K562 (cell line): ENCODE data around the gene MMP24. TPM values are rescaled to one million over a fixed set of nuclear protein-coding genes. Genes with fewer than 3 reads are reported as not detected.

ENCODE experiments used
- ATAC-seq: fragments of 200-7000 bp; cut with Tn5 transposase; 3 replicates; pipeline ENCODE4 v1.9.1; 2020; ENCODE audit warnings: moderate library complexity
- BruUV-seq: library from RNA; stranded (reverse); fragments of 400-500 nt; replicated peaks from 2 replicates; lab custom pipeline; 2021; lab: Mats Ljungman, UMichigan
- CTCF ChIA-PET: fragments of 300-600 bp; formaldehyde crosslinking; extraction: SDS; loops from one replicate; lab custom pipeline; 2021; ENCODE audit warnings: low intra/inter-chr PET ratio; lab: Yijun Ruan, JAX
- POLR2A ChIA-PET: fragments of 300-600, 350-650 bp; sonication (Branson Sonifier 250); formaldehyde crosslinking; extraction: SDS; loops from one replicate; lab custom pipeline; 2021; ENCODE audit warnings: antibody characterized with exemption, inconsistent platforms; lab: Yijun Ruan, JAX
- DNase-seq, 4 experiments: peaks; one replicate each; pipeline versions ENCODE4 v3.0.0 to v3.0.0-alpha.2; 2011 to 2018; ENCODE audit warnings: low spot score in 3 of 4, mixed read lengths in 3 of 4; ENCODE audit errors: extremely low read depth in 1 of 4
- FAIRE-seq: peaks from 2 replicates; lab custom pipeline; 2011; peaks lifted over from hg19 to GRCh38; lab: Jason Lieb, UNC
- H2AFZ ChIP-seq: 2 replicates; pipeline ENCODE4 v1.6.0; 2011; ENCODE audit warnings: low read depth, low read length, control low read depth, inconsistent platforms
- H3K27ac ChIP-seq: fragments of 200-600 bp; 3 replicates; pipeline ENCODE4 v1.8.0; 2011; ENCODE audit warnings: low read depth, mild to moderate bottlenecking, control low read depth, inconsistent platforms, low read length, moderate library complexity, mixed read lengths; ENCODE audit errors: extremely low read depth
- H3K27me3 ChIP-seq, 2 experiments: fragments of 300-600 bp in 1 of 2; 2 replicates in 1 of 2; 3 replicates in 1 of 2; pipeline versions ENCODE4 v1.6.0 to v1.8.0; 2011; ENCODE audit warnings: inconsistent platforms in 2 of 2, low read length in 2 of 2, mild to moderate bottlenecking in 1 of 2, mixed read lengths in 1 of 2, moderate library complexity in 1 of 2; ENCODE audit not compliant: control insufficient read depth in 2 of 2, insufficient read depth in 2 of 2
- H3K36me3 ChIP-seq: fragments of 300-600 bp; 3 replicates; pipeline ENCODE4 v1.8.0; 2011; ENCODE audit warnings: mild to moderate bottlenecking, low read length, inconsistent platforms; ENCODE audit not compliant: control insufficient read depth, insufficient read depth
- H3K4me1 ChIP-seq, 2 experiments: fragments of 200-600 bp in 1 of 2; replicated peaks in 1 of 2; 2 replicates in 1 of 2; 3 replicates in 1 of 2; pipeline versions ENCODE4 v1.5.1 to v1.8.0; 2011; ENCODE audit warnings: inconsistent platforms in 2 of 2, low read length in 2 of 2, mild to moderate bottlenecking in 1 of 2, mixed read lengths in 1 of 2, moderate library complexity in 1 of 2; ENCODE audit not compliant: control insufficient read depth in 2 of 2, insufficient read depth in 2 of 2
- H3K4me2 ChIP-seq: 2 replicates; pipeline ENCODE4 v1.6.1; 2011; ENCODE audit warnings: low read length, control low read depth, inconsistent platforms, mixed read lengths; ENCODE audit not compliant: insufficient read depth
- H3K4me3 ChIP-seq: fragments of 200-600 bp; sonication (generic), shearing (Covaris generic); 2 replicates; pipeline ENCODE4 v1.5.1; 2016; ENCODE audit warnings: control low read depth, inconsistent platforms
- H3K79me2 ChIP-seq: fragments of 200-600 bp; 3 replicates; pipeline ENCODE4 v1.8.0; 2011; ENCODE audit warnings: low read length, inconsistent platforms; ENCODE audit not compliant: control insufficient read depth, insufficient read depth
- H3K9ac ChIP-seq, 2 experiments: 2 replicates each; pipeline versions ENCODE4 v1.6.0 to v1.6.1; 2011; ENCODE audit warnings: low read depth in 2 of 2, low read length in 2 of 2, control low read depth in 1 of 2, inconsistent platforms in 1 of 2, mild to moderate bottlenecking in 1 of 2, mixed read lengths in 1 of 2; ENCODE audit not compliant: insufficient read depth in 1 of 2
- H3K9me1 ChIP-seq: one replicate; pipeline ENCODE4 v1.6.0; 2011; ENCODE audit warnings: inconsistent platforms, mild to moderate bottlenecking, low read length, moderate library complexity; ENCODE audit not compliant: control insufficient read depth, insufficient read depth
- H3K9me3 ChIP-seq: replicated peaks from 2 replicates; pipeline ENCODE4 v1.5.1; 2011; ENCODE audit warnings: low read depth, low read length, inconsistent platforms; ENCODE audit not compliant: control insufficient read depth, insufficient read depth
- H4K20me1 ChIP-seq: replicated peaks from 2 replicates; pipeline ENCODE4 v1.6.1; 2011; ENCODE audit warnings: low read length, inconsistent platforms, mixed read lengths; ENCODE audit not compliant: control insufficient read depth, insufficient read depth
- BRD4 ChIP-seq: fragments of 200-600 bp; sonication (generic); IDR thresholded peaks from 2 replicates; pipeline ENCODE4 v1.6.1; 2017; ENCODE audit warnings: inconsistent platforms
- C11orf30 ChIP-seq: fragments of 450-650 bp; IDR thresholded peaks from 2 replicates; pipeline ENCODE4 v1.6.1; 2016; ENCODE audit warnings: low read depth, mild to moderate bottlenecking
- DPF2 ChIP-seq: fragments of 450-650 bp; IDR thresholded peaks from 2 replicates; pipeline ENCODE4 v1.6.1; 2016
- MAFG ChIP-seq: fragments of 450-650 bp; conservative IDR thresholded peaks from 2 replicates; pipeline ENCODE4 v1.6.1; 2016; ENCODE audit warnings: missing genetic modification characterization, missing compliant biosample characterization
- TRIM24 ChIP-seq, 2 experiments: fragments of 450-650 bp; IDR thresholded peaks; 2 replicates each; pipeline ENCODE4 v1.6.1; 2016
- ZNF316 ChIP-seq: fragments of 450-650 bp; IDR thresholded peaks from 2 replicates; pipeline ENCODE4 v1.6.1; 2016
- ZNF408 ChIP-seq: fragments of 250-450 bp; sonication (Bioruptor Pico); IDR thresholded peaks from 2 replicates; pipeline ENCODE4 v1.4.0; 2020; ENCODE audit warnings: low read depth, mild to moderate bottlenecking, moderate library complexity
- in situ Hi-C: fragments of 300-500 bp; cut with MboI; formaldehyde crosslinking; loops from 4 replicates; pipeline ENCODE4 v1.15.0; 2018; ENCODE audit warnings: inconsistent platforms, mixed read lengths
- intact Hi-C: fragments of 100-400 bp; cut with micrococcal nuclease; formaldehyde crosslinking; loops from 2 replicates; pipeline ENCODE4 v1.14.2; 2022
- polyA plus RNA-seq, 8 experiments: library from polyadenylated mRNA; depleted of rRNA in 4 of 8; stranded (reverse) in 5 of 8; unstranded in 3 of 8; fragments of >200 nt; fragmentation: Nextera tagmentation in 2 of 8; fragmentation: Illumina TruSeq in 1 of 8; extraction: Ambion mirVana in 2 of 8; extraction: Trizol in 1 of 8; gene quantifications; 2 replicates each; pipeline versions ENCODE4 v1.2.1 to v1.2.3, GENCODE V29; 2011 to 2014; ENCODE audit warnings: inconsistent platforms in 1 of 8, missing spikeins in 1 of 8
- total RNA-seq, 7 experiments: library from RNA; depleted of rRNA in 6 of 7; stranded (reverse); fragments of >200 nt in 6 of 7; fragmentation: Illumina TruSeq in 2 of 7; extraction: Trizol in 2 of 7; gene quantifications; 2 replicates each; pipeline versions ENCODE4 v1.2.1 to v1.2.3, GENCODE V29; 2011 to 2021; ENCODE audit warnings: low replicate concordance in 1 of 7
- TF ChIP-seq, protein P1 (sequence below): fragments of 450-650 bp; IDR thresholded peaks from one replicate; pipeline ENCODE4 v1.6.1; 2018; ENCODE audit warnings: mild to moderate bottlenecking, moderate library complexity; ENCODE audit not compliant: partially characterized antibody

MMP24 gene
- total and polyA plus RNA-seq, 9 of the 15 experiments (the other 6 are each of a cell fraction or from before 2014, with no cell fraction given), result 0.03 to 0.07 (median 0.03) TPM; not detected in 6

DNA sequence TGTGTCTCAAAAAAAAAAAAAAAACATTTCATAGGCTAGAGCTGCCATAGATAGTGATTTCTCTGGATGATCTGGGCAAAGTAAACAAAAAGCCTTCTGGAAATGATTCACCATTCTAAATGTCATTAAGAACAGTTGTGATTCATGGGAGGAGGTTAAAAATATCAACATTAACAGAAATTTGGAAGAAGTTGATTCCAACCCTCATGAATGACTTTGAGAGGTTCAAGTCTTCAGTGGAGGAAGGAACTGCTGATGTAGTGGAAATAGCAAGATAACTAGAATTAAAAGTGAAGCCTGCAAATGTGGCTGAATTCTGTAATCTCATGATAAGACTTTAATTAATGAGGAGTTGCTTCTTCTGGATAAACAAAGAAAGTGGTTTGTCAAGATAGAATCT lies 26.8 kb upstream of the MMP24 start:
- DNase-seq (no peak), FAIRE-seq (no peak), ATAC-seq (no peak)
- Histone ChIP-seq H3K79me2 (no peaks in the 10 kb centered on the region), H3K4me1 (no peaks in the 10 kb centered on the region), H3K4me2 (no peak overlapping the region), H3K27ac (no peak overlapping the region), H2AFZ (no peak overlapping the region), H3K9me1 (no peaks in the 10 kb centered on the region), H3K27me3 (no peaks in the 10 kb centered on the region), H4K20me1 (no peaks in the 10 kb centered on the region), H3K4me3 (no peak overlapping the region), H3K36me3 (no peaks in the 10 kb centered on the region), H3K9me3 (peaks cover 17% of the 10 kb centered on the region), H3K9ac (no peak overlapping the region)
- TF ChIP-seq BRD4 (no peak), DPF2 (no peak), C11orf30 (peak; percentile 18; the same call in 1 of the 2 replicates), TRIM24 (IDR thresholded peaks at IDR 0.05) (no peak), MAFG (tag) (peak; percentile 22; the same call in 1 of the 2 replicates), ZNF408 (CRISPR knock-in tag) (no peak), ZNF316 (peak; percentile 40; the same call in 1 of the 2 replicates)
- TF ChIP-seq, protein P1, sequence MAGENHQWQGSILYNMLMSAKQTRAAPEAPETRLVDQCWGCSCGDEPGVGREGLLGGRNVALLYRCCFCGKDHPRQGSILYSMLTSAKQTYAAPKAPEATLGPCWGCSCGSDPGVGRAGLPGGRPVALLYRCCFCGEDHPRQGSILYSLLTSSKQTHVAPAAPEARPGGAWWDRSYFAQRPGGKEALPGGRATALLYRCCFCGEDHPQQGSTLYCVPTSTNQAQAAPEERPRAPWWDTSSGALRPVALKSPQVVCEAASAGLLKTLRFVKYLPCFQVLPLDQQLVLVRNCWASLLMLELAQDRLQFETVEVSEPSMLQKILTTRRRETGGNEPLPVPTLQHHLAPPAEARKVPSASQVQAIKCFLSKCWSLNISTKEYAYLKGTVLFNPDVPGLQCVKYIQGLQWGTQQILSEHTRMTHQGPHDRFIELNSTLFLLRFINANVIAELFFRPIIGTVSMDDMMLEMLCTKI, result no peak
- no TSS peak for BruUV-seq
- POLR2A ChIA-PET, result no interaction called here
- CTCF ChIA-PET, result interaction anchor here (0.7 kb wide), 1 partner anchor 196 kb away, joined by 3 read pairs; no protein-coding TSS in a partner anchor
- in situ Hi-C loops, result no loop called here
- intact Hi-C loops, result no loop called here
